ENCODE measurements around the gene ZNF808. TPM values are rescaled to one million over a fixed set of nuclear protein-coding genes. Genes with fewer than 3 reads are reported as not detected.

The ZNF808 gene
- 15.2 and 16.2 TPM in 2 replicates for total RNA-seq

DNA sequence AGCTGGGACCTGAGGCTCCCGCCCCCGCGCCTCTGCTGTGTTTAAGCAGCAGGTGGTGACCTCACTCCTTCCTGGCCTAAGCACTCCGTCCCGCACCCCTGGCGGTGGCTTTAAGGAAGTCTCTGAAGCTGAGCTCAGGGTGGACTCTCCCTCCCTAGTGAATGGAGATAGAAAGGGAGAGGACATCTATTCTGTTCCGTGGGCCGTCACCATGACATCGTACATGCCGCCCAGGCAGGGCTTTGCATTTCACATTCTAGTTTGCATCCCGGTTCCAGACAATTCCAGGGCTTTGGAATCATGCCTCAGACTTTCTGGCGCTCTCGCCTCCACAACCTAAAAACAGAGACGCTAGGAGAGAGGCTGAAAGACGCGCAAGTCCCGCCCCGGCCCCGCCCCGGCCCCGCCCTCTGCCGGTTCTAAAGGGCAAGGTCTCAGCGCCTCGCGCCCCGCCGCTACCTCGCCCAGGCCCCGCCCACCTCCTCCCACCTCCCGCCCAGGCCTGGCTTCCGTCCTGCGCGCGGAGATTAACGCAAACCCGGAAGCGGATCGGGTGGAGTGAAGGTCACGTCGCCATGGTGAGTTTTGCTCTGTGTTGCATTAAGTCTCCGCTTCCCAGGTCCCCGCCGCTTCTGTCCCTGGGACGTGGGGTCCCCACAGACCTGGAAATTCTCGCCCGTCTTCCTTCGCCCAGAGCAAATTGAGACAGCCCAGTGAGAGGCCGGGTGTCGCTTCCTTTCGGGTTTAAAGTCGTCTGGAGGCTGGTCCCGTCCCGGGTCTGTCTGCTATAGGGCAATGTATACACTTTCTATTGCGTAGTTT lies at the start of gene ZNF808:
ZNF808 (plus strand) TSS at position 535 of the 822 bp plus-strand sequence. CDS start 15,617 bp downstream, outside the sequence.

GRCh38 chr19:52570000-52570861 lies 42.8 kb downstream of the ZNF808 start, which contains the start of gene ZNF701:
Gene ZNF701, plus strand, starts transcription at chr19:52570287. Its CDS starts 3,861 bp downstream, at chr19:52574148.

Small RNA genes within 50 kb of the gene (small RNA-seq; reads per million reads assigned to genes)
- not detected for gene RPL39P34

Other genes starting within 250 kb of the ZNF808 start
- gene ZNF480, start 230.5 kb upstream of the ZNF808 start, total RNA-seq = 7.0 and 7.8 TPM in 2 replicates
- gene ZNF610, start 191.4 kb upstream of the ZNF808 start, total RNA-seq = 0.78 and 2.9 TPM in 2 replicates
- 17.3 and 17.4 TPM in 2 replicates for gene ZNF880, start 157.7 kb upstream of the ZNF808 start, total RNA-seq
- gene ZNF528, start 129.8 kb upstream of the ZNF808 start, total RNA-seq = 13.1 and 17.6 TPM in 2 replicates
- gene ZNF534, start 98.5 kb upstream of the ZNF808 start, total RNA-seq = under 0.01 and 0.20 TPM in 2 replicates
- 1.6 and 2.2 TPM in 2 replicates for gene ZNF578, start 74.1 kb upstream of the ZNF808 start, total RNA-seq
- 9.2 and 12.9 TPM in 2 replicates for gene ZNF701, start 42.6 kb downstream of the ZNF808 start, total RNA-seq
- 34.5 and 38.5 TPM in 2 replicates for gene ZNF83, start 110.7 kb downstream of the ZNF808 start, total RNA-seq
- 8.1 and 11.3 TPM in 2 replicates for gene ZNF611, start 207.4 kb downstream of the ZNF808 start, total RNA-seq

Measured in subcutaneous preadipocyte (primary cell).